Measurements from ENCODE around the gene ANGPTL1.
"Not testable (repeated sequence)": the region's sequence is repeated elsewhere in the genome, so short reads cannot be mapped to it uniquely, and the experiment has no call there.

Gene ANGPTL1

DNA sequence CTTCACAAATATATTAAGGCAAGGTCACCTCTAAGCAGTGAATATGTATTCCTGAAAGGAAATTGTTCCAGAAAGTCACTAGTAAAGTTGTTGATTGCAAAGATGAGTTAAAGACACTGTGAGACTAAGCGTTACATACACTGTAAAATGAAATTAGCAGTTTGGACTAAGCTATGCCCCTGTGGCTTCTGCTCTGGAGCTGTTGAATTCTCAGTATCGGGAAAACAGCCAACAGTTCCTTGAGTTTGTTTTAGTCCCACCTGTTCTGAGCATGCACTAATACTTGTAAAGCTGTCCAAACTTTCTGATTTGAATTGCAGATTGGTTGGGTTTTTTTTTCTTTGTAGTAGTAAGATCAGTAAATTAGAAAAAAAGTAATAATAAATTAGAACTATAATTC, 21.0 kb downstream of the ANGPTL1 start:
- DNase-seq (ENCODE audit: low read depth in 1 of 2, low spot score in 1 of 2): no peak
- no peak for TF ChIP-seq JUND (IDR thresholded peaks at IDR 0.05; ENCODE audit: low read depth)
- in situ Hi-C loops (cut with HindIII; ENCODE audit: low pct_unique_long_range_greater_than_20kb, low sequenced_read_pairs): no loop called here

- DNase-seq (ENCODE audit: low read depth in 1 of 2, low spot score in 1 of 2); in situ Hi-C loops (cut with HindIII; ENCODE audit: low pct_unique_long_range_greater_than_20kb, low sequenced_read_pairs): not testable (repeated sequence)
These were observed 23.0 kb downstream of the ANGPTL1 start for GRCh38 chr1:178847919-178848318.

DNA sequence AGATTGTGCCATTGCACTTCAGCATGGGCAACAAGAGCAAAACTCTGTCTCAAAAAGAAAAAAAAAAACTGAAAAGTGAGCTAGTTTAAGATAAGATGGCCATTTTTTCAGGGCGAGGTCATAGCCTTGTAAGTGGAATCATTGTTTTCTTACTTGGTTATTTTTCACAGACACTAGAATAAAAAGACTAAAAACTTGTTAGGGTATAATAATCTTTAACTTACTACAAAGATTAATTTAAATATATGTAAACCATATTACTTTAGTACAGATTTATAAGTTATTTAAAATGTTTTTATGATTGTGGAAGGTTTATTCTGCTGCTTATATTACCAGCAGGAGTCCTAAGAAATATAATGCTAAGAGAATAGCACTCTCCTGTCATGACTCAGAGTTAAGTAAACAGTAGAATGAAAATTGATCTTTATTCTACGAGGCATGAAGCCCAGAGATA, 23.5 kb downstream of the ANGPTL1 start:
- TF ChIP-seq JUND (IDR thresholded peaks at IDR 0.05; ENCODE audit: low read depth): no peak
- in situ Hi-C loops (cut with HindIII; ENCODE audit: low pct_unique_long_range_greater_than_20kb, low sequenced_read_pairs): no loop called here
- no peak for DNase-seq (ENCODE audit: low read depth in 1 of 2, low spot score in 1 of 2)

- in situ Hi-C loops (cut with HindIII; ENCODE audit: low pct_unique_long_range_greater_than_20kb, low sequenced_read_pairs): no loop called here
- TF ChIP-seq JUND (IDR thresholded peaks at IDR 0.05; ENCODE audit: low read depth): no peak
- no peak for DNase-seq (ENCODE audit: low read depth in 1 of 2, low spot score in 1 of 2)
These were observed 24.6 kb downstream of the ANGPTL1 start for GRCh38 chr1:178846306-178846705.

- in situ Hi-C loops (cut with HindIII; ENCODE audit: low pct_unique_long_range_greater_than_20kb, low sequenced_read_pairs): no loop called here
- DNase-seq (ENCODE audit: low read depth in 1 of 2, low spot score in 1 of 2): no peak
- no peak for TF ChIP-seq JUND (IDR thresholded peaks at IDR 0.05; ENCODE audit: low read depth)
These were observed 26.4 kb downstream of the ANGPTL1 start for GRCh38 chr1:178844436-178844835.

DNA sequence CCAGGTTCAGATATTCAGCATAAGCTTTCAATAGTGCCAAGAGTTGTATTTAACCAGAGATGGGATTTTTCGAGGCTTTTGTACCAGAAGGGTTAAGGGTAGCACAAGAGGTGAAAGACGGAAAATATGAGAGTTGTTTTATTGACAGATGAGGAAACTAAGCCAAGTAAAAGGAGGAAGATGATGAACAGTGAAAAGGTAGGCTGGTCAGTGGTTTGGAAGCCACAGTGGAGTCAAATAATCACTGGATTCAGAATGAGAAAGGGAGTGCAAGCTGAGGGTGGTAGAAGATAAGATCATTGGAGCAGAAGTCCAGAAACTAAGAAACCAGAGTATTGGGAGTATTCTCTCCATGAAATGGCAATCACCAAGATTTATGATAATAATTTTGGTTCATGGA, 45.7 kb downstream of the ANGPTL1 start:
- DNase-seq (ENCODE audit: low read depth in 1 of 2, low spot score in 1 of 2): no peak
- no peak for TF ChIP-seq JUND (IDR thresholded peaks at IDR 0.05; ENCODE audit: low read depth)
- in situ Hi-C loops (cut with HindIII; ENCODE audit: low pct_unique_long_range_greater_than_20kb, low sequenced_read_pairs): no loop called here

- in situ Hi-C loops (cut with HindIII; ENCODE audit: low pct_unique_long_range_greater_than_20kb, low sequenced_read_pairs): no loop called here
- no peak for DNase-seq (ENCODE audit: low read depth in 1 of 2, low spot score in 1 of 2)
- TF ChIP-seq JUND (IDR thresholded peaks at IDR 0.05; ENCODE audit: low read depth): no peak
These were observed 49.6 kb downstream of the ANGPTL1 start for GRCh38 chr1:178821134-178821866.

GRCh38 chr1:178819123-178819522, 51.8 kb downstream of the ANGPTL1 start:
- TF ChIP-seq JUND (IDR thresholded peaks at IDR 0.05; ENCODE audit: low read depth): no peak
- DNase-seq (ENCODE audit: low read depth in 1 of 2, low spot score in 1 of 2): no peak
- in situ Hi-C loops (cut with HindIII; ENCODE audit: low pct_unique_long_range_greater_than_20kb, low sequenced_read_pairs): no loop called here

DNA sequence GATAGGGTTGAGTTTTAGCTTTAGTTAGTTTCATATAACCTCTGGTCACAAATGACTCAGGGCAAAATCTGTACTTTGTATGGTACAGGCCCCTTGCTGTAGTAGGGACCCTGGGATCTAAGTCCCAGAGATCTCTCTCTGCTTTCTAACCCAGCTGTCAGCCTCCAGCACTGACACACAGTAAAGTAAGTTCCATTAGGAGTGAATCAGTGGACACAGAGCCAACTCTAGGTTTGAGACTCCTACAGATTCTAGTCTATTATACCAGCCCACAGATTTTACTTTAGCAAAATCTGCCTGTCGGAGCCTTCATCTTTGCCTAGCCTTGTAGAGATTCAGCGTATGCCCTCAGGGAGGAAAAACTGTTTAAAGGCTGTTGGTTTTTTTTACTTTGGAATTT, 52.5 kb downstream of the ANGPTL1 start:
- no peak for DNase-seq (ENCODE audit: low read depth in 1 of 2, low spot score in 1 of 2)
- in situ Hi-C loops (cut with HindIII; ENCODE audit: low pct_unique_long_range_greater_than_20kb, low sequenced_read_pairs): no loop called here
- no peak for TF ChIP-seq JUND (IDR thresholded peaks at IDR 0.05; ENCODE audit: low read depth)

- no peak for TF ChIP-seq JUND (IDR thresholded peaks at IDR 0.05; ENCODE audit: low read depth)
- no peak for DNase-seq (ENCODE audit: low read depth in 1 of 2, low spot score in 1 of 2)
- in situ Hi-C loops (cut with HindIII; ENCODE audit: low pct_unique_long_range_greater_than_20kb, low sequenced_read_pairs): no loop called here
These were observed 60.3 kb downstream of the ANGPTL1 start for GRCh38 chr1:178810585-178810984.

GRCh38 chr1:178808529-178808928, 62.3 kb downstream of the ANGPTL1 start:
- in situ Hi-C loops (cut with HindIII; ENCODE audit: low pct_unique_long_range_greater_than_20kb, low sequenced_read_pairs): no loop called here

GRCh38 chr1:178806665-178807300, 64.1 kb downstream of the ANGPTL1 start:
- no peak for DNase-seq (ENCODE audit: low read depth in 1 of 2, low spot score in 1 of 2)
- no peak for TF ChIP-seq JUND (IDR thresholded peaks at IDR 0.05; ENCODE audit: low read depth)
- in situ Hi-C loops (cut with HindIII; ENCODE audit: low pct_unique_long_range_greater_than_20kb, low sequenced_read_pairs): no loop called here

More at GRCh38 chr1:178808529-178808928, 62.3 kb downstream of the ANGPTL1 start:
- TF ChIP-seq JUND (IDR thresholded peaks at IDR 0.05; ENCODE audit: low read depth): no peak
- no peak for DNase-seq (ENCODE audit: low read depth in 1 of 2, low spot score in 1 of 2)

- in situ Hi-C loops (cut with HindIII; ENCODE audit: low pct_unique_long_range_greater_than_20kb, low sequenced_read_pairs): no loop called here
- TF ChIP-seq JUND (IDR thresholded peaks at IDR 0.05; ENCODE audit: low read depth): no peak
- DNase-seq (ENCODE audit: low read depth in 1 of 2, low spot score in 1 of 2): no peak
These were observed 68.0 kb downstream of the ANGPTL1 start for GRCh38 chr1:178802873-178803272.

All from T47D (cell line).